ENCODE data around the gene PDGFRB. TPM values are rescaled to one million over a fixed set of nuclear protein-coding genes. Genes with fewer than 3 reads are reported as not detected.
A peak's percentile ranks its signal among the peaks of the same experiment; 100 is the strongest.

Gene PDGFRB
- total RNA-seq, 4 donors from 2014 or later, result 171 to 354 (median 217) TPM

- peak overlapping the region; percentile 88 to 99 (median 95) for H3K27ac ChIP-seq
- TF ChIP-seq POLR2A (IDR thresholded peaks at IDR 0.05), result no peak
- TF ChIP-seq CTCF (IDR thresholded peaks at IDR 0.05), result no peak
- TF ChIP-seq EP300 (IDR thresholded peaks at IDR 0.05), result no peak
- 17 to 40% methylated on average over 7 to 12 of the region's 12 CpGs for WGBS, 2 donors
- peaks cover 0 to 9% (median 0%) of the 10 kb centered on the region in 3 donors for H3K36me3 ChIP-seq
- H3K4me1 ChIP-seq, result peaks cover 0 to 82% (median 52%) of the 10 kb centered on the region in 4 donors
- no peak for DNase-seq (ENCODE audit: low spot score in 2 of 2)
- peak overlapping the region; percentile 53 to 70 (median 56) for H3K4me3 ChIP-seq
- H3K9me3 ChIP-seq, result no peaks in the 10 kb centered on the region
- H3K27me3 ChIP-seq, result no peaks in the 10 kb centered on the region
Measured at GRCh38 chr5:150152636-150153462, 2.8 kb downstream of the PDGFRB start.

- Histone ChIP-seq H3K4me1 (peaks cover 0 to 95% (median 78%) of the 10 kb centered on the region in 4 donors), H3K27me3 (no peaks in the 10 kb centered on the region), H3K36me3 (peaks cover 0 to 9% (median 0%) of the 10 kb centered on the region in 3 donors), H3K27ac (peak overlapping the region; percentile 84 to 99 (median 92)), H3K4me3 (peak overlapping the region in 1 of 4 donors; percentile 70), H3K9me3 (no peaks in the 10 kb centered on the region)
- DNase-seq (ENCODE audit: low spot score in 2 of 2), result no peak
- no peak for TF ChIP-seq EP300 (IDR thresholded peaks at IDR 0.05)
- no peak for TF ChIP-seq POLR2A (IDR thresholded peaks at IDR 0.05)
- no peak for TF ChIP-seq CTCF (IDR thresholded peaks at IDR 0.05)
Measured at GRCh38 chr5:150149618-150150017, 6.0 kb downstream of the PDGFRB start.

GRCh38 chr5:150148117-150148927 is 7.3 kb downstream of the PDGFRB start:
- DNase-seq (ENCODE audit: low spot score in 2 of 2), result no peak
- peak overlapping the region in 1 of 4 donors; percentile 24 for H3K4me3 ChIP-seq

GRCh38 chr5:150147670-150148069 is 8.0 kb downstream of the PDGFRB start:
- H3K4me1 ChIP-seq, result peaks cover 0 to 99% (median 82%) of the 10 kb centered on the region in 4 donors
- TF ChIP-seq CTCF (IDR thresholded peaks at IDR 0.05) (no peak), EP300 (IDR thresholded peaks at IDR 0.05) (peak in 1 of 2 donors; percentile 63)
- WGBS, 2 donors, result 43% methylated on average over 7 of the region's 7 CpGs
- peaks cover 0 to 2% (median 0%) of the 10 kb centered on the region in 3 donors for H3K36me3 ChIP-seq
- no peaks in the 10 kb centered on the region for H3K9me3 ChIP-seq
- peak overlapping the region in 1 of 4 donors; percentile 24 for H3K4me3 ChIP-seq
- DNase-seq (ENCODE audit: low spot score in 2 of 2), result no peak
- H3K27me3 ChIP-seq, result no peaks in the 10 kb centered on the region
- H3K27ac ChIP-seq, result peak overlapping the region; percentile 60 to 99 (median 90)

More at GRCh38 chr5:150148117-150148927, 7.3 kb downstream of the PDGFRB start:
- Histone ChIP-seq H3K4me1 (peaks cover 0 to 100% (median 82%) of the 10 kb centered on the region in 4 donors), H3K27ac (peak overlapping the region; percentile 60 to 99 (median 90)), H3K27me3 (no peaks in the 10 kb centered on the region), H3K36me3 (peaks cover 0 to 8% (median 0%) of the 10 kb centered on the region in 3 donors), H3K9me3 (no peaks in the 10 kb centered on the region)
- TF ChIP-seq CTCF (IDR thresholded peaks at IDR 0.05) (no peak), POLR2A (IDR thresholded peaks at IDR 0.05) (no peak), EP300 (IDR thresholded peaks at IDR 0.05) (no peak)
- 66 to 67% methylated on average over 9 to 11 of the region's 11 CpGs for WGBS, 2 donors
